ENCODE results near the gene SPAG4.

The SPAG4 gene

DNA sequence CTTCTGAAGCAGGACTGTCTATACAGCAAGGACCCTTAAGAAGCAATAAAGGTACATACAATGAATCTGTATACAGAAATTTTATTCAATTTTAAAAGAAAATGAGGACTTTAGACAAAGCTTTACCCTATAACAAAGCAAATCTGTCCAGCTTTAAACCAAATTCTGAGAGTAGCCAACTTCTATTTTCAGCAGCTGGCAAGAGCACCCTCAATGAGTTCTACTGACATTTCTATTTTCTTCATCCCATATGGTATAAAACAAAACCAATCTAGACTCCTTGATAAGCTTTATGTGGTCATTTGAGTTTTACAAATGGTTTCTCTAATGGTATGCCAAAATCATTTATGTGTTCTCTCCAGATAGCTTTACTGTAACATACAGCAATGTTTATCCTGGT, 36.3 kb downstream of the SPAG4 start:
- TF ChIP-seq, protein P1, sequence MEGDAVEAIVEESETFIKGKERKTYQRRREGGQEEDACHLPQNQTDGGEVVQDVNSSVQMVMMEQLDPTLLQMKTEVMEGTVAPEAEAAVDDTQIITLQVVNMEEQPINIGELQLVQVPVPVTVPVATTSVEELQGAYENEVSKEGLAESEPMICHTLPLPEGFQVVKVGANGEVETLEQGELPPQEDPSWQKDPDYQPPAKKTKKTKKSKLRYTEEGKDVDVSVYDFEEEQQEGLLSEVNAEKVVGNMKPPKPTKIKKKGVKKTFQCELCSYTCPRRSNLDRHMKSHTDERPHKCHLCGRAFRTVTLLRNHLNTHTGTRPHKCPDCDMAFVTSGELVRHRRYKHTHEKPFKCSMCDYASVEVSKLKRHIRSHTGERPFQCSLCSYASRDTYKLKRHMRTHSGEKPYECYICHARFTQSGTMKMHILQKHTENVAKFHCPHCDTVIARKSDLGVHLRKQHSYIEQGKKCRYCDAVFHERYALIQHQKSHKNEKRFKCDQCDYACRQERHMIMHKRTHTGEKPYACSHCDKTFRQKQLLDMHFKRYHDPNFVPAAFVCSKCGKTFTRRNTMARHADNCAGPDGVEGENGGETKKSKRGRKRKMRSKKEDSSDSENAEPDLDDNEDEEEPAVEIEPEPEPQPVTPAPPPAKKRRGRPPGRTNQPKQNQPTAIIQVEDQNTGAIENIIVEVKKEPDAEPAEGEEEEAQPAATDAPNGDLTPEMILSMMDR (IDR thresholded peaks at IDR 0.05; ENCODE audit: extremely low read depth, missing control alignments) = no peak
- DNase-seq (ENCODE audit: low spot score) = no peak

DNA sequence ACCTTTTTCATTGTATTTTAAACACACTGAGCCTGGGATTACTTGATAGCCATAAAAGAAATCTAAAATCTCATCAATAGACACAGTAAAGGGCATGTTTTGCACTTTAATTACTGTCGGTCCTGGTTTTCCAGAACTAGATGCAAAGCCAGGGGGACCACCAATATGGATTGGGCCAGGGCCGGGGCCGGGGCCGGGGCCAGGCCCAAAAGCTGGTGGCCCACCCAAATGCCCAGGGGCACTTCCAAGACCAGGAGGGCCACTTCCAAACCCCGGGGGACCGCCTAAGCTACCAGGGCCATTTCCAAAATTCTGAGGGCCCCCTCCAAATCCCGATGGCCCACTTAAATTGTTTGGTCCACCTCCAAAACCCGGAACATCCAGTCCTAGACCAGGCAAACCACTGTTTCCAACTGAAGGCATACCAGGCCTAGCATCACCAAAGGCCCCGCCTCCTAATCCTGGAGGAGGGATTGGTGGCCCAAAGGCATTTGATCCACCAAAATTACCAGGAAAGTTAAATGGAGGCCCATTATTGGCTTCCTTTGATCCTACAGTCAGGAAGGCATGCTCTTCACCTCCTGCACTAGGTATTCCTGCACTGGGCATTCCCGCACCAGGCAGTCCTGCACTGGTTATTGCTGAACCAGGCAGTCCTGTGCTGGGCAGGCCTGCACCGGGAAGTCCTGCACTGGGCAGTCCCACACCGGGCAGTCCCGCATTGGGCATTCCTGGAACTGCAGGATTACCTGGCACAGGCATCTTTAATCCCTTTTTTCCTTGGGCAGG, 37.2 kb downstream of the SPAG4 start:
- DNase-seq (ENCODE audit: low spot score) = no peak
- TF ChIP-seq, protein P1 (IDR thresholded peaks at IDR 0.05; ENCODE audit: extremely low read depth, missing control alignments) = no peak

DNA sequence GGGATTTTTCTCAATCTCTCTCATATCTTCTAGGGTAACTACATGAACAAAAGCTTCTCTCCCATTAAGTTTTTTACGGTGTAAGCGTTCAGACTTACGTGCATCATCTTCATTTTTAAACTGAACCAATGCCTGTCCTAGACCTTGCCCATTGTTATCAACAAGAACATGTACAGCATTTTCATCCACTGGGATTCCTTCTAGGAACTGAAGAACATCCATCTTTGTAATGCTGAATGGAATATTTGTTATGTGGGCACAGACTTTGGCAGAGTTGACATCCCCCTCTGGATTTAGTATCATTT, 37.8 kb downstream of the SPAG4 start:
- TF ChIP-seq, protein P1 (IDR thresholded peaks at IDR 0.05; ENCODE audit: extremely low read depth, missing control alignments) = no peak
- no peak for DNase-seq (ENCODE audit: low spot score)

DNA sequence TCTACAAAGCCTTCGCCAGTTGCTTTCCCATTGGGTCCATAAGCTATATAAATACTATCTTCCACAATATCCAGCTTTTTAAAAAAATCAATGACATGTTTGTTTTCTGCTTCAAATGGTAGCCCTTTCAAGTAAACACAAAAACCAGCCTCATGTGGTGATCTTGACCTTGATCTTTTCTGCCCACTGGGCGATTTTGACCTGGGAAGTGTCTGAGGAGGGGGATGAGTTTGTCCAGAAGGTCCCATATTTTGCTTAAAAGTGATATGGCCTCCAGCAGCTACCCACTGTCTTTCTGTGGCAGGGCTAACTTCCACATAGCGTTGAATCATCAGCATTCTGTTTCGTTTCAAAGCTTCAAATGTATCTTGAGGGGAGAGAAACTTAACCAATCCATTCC, 38.3 kb downstream of the SPAG4 start:
- DNase-seq (ENCODE audit: low spot score) = no peak
- TF ChIP-seq, protein P1 (IDR thresholded peaks at IDR 0.05; ENCODE audit: extremely low read depth, missing control alignments) = no peak

DNA sequence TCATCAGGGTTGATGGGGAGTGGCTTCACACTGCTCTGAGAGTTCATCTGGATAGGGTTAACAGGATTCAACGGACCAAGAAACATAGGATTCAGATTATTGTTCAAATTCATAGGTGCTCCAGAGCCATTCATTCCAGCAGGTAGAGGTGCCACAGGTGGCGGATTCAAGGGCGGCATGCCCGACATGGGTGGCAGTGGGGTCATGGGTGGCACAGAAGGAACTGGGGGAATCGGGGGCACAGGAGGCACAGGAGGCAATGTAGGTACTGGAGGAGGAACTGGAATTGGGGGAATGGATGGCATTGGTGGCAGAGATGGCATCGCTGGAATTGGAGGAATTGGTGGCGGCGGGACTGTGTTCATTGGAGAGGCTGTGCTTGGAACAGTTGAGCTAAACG, 38.8 kb downstream of the SPAG4 start:
- TF ChIP-seq, protein P1 (IDR thresholded peaks at IDR 0.05; ENCODE audit: extremely low read depth, missing control alignments) = no peak
- no peak for DNase-seq (ENCODE audit: low spot score)

DNA sequence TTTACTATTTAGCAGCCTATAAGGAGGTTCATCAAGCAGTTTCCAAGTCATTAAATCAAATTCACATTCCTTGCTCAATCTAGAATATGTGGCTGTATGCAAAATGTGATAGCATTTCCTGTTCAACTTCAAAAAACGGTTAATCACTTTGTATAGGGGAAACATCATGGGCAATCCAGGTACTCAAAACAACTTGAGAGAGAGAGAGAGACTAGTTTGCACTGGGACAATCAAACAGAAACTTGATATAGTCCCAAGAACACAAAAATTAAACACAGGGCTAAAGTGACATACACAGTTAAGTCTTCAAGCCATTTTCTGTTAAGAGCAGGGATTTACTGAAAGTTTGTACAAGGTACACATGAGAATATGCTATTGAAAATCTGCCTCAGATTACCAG, 41.6 kb downstream of the SPAG4 start:
- TF ChIP-seq, protein P1 (IDR thresholded peaks at IDR 0.05; ENCODE audit: extremely low read depth, missing control alignments) = no peak
- no peak for DNase-seq (ENCODE audit: low spot score)

DNA sequence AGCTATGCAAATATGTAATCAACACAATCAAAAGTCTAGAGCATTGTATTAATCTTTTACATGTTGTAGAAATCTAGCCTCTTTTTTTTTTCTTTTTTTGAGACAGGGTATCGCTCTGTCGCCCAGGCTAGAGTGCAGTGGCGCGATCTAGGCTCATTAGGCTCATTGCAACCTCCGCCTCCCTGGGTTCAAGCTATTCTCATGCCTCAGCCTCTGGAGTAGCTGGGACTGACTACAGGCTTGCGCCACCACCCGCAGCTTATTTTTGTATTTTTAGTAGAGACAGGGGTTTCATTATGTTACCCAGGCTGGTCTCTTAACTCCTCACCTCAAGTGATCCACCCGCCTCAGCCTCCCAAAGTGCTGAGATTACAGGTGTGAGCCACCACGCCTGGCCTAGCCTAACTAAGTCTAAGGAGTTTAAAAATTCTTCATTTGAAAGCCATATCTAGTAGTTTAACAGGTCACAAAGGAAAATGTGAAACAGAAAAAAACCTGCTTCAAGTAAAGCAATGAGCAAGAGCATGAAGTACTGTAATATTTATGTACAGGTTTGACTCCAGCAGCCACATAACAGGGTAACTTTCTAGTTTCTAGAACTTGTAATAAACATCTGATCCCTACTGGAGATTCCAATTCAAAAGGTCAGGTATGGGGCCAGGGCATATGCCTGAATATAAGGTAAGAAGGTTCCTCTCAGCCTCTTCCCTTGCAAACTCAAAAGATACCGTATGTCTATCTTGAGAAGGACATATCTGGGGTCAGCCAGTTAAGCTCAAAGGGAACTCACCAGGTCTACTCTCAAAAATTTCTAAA, 44.7 kb downstream of the SPAG4 start:
- TF ChIP-seq, protein P1 (IDR thresholded peaks at IDR 0.05; ENCODE audit: extremely low read depth, missing control alignments) = no peak
- no peak for DNase-seq (ENCODE audit: low spot score)
